GM23338 (cell line): ENCODE results near the gene PEAR1. TPM values are rescaled to one million over a fixed set of nuclear protein-coding genes. Genes with fewer than 3 reads are reported as not detected.

Experiments
- ATAC-seq: fragments of 200-7000 bp; cut with Tn5 transposase; 3 replicates; pipeline ENCODE4 v1.9.1; 2020
- DNase-seq: peaks from one replicate; pipeline ENCODE4 v3.0.0-alpha.2; 2015; ENCODE audit warnings: low spot score
- H2AFZ ChIP-seq: fragments of 200-600 bp; sonication (generic); 2 replicates; pipeline ENCODE4 v1.8.0; 2016; ENCODE audit warnings: antibody characterized with exemption, mild to moderate bottlenecking, moderate library complexity
- H3F3A ChIP-seq: fragments of 200-600 bp; sonication (generic); replicated peaks from 2 replicates; pipeline ENCODE4 v1.8.0; 2017; ENCODE audit warnings: antibody characterized with exemption, mixed run types, low read depth
- H3K27ac ChIP-seq: fragments of 200-600 bp; sonication (generic); 2 replicates; pipeline ENCODE4 v1.6.1; 2016; ENCODE audit warnings: low read depth
- H3K27me3 ChIP-seq: fragments of 200-600 bp; sonication (generic); 2 replicates; pipeline ENCODE4 v1.8.0; 2016; ENCODE audit warnings: mild to moderate bottlenecking, mixed run types, moderate library complexity; ENCODE audit not compliant: insufficient read depth
- H3K36me3 ChIP-seq: fragments of 200-600 bp; sonication (generic); 2 replicates; pipeline ENCODE4 v1.8.0; 2016; ENCODE audit warnings: mild to moderate bottlenecking; ENCODE audit not compliant: insufficient read depth
- H3K4me1 ChIP-seq: fragments of 200-600 bp; sonication (generic); 2 replicates; pipeline ENCODE4 v1.8.0; 2016; ENCODE audit warnings: mild to moderate bottlenecking, moderate library complexity; ENCODE audit not compliant: insufficient read depth
- H3K4me2 ChIP-seq: fragments of 200-600 bp; sonication (generic); 2 replicates; pipeline ENCODE4 v1.7.1; 2017; ENCODE audit warnings: mixed run types
- H3K4me3 ChIP-seq: fragments of 200-600 bp; sonication (generic); 2 replicates; pipeline ENCODE4 v1.6.1; 2016; ENCODE audit warnings: mixed run types
- H3K79me2 ChIP-seq: fragments of 200-600 bp; sonication (generic); replicated peaks from 2 replicates; pipeline ENCODE4 v1.8.0; 2017; ENCODE audit warnings: mild to moderate bottlenecking; ENCODE audit not compliant: insufficient read depth
- H3K9me2 ChIP-seq: fragments of 200-600 bp; sonication (generic); 2 replicates; pipeline ENCODE4 v1.8.0; 2017; ENCODE audit not compliant: insufficient read depth
- H4K20me1 ChIP-seq: fragments of 200-600 bp; sonication (generic); replicated peaks from 2 replicates; pipeline ENCODE4 v1.8.0; 2017; ENCODE audit warnings: mild to moderate bottlenecking; ENCODE audit not compliant: insufficient read depth
- H3K27ac Mint-ChIP-seq: 2 replicates; pipeline ENCODE4 v1.8.0; 2020; ENCODE audit warnings: inconsistent platforms, mild to moderate bottlenecking, moderate library complexity, mixed read lengths
- H3K27me3 Mint-ChIP-seq: 3 replicates; pipeline ENCODE4 v1.8.0; 2022; ENCODE audit warnings: low read depth, mild to moderate bottlenecking, moderate library complexity, mixed read lengths, inconsistent platforms; ENCODE audit not compliant: insufficient read depth, poor library complexity
- H3K36me3 Mint-ChIP-seq: 3 replicates; pipeline ENCODE4 v1.8.0; 2021; ENCODE audit warnings: low read depth, mild to moderate bottlenecking, inconsistent platforms, moderate library complexity, mixed read lengths
- H3K4me1 Mint-ChIP-seq: 3 replicates; pipeline ENCODE4 v1.8.0; 2020; ENCODE audit warnings: mild to moderate bottlenecking, inconsistent platforms, mixed read lengths
- H3K4me3 Mint-ChIP-seq: 3 replicates; pipeline ENCODE4 v1.8.0; 2021; ENCODE audit warnings: moderate library complexity, mild to moderate bottlenecking, inconsistent platforms, mixed read lengths
- H3K9me3 Mint-ChIP-seq: 3 replicates; pipeline ENCODE4 v1.8.0; 2020; ENCODE audit warnings: moderate library complexity, mild to moderate bottlenecking, inconsistent platforms, mixed read lengths
- CREB1 ChIP-seq: fragments of 250-450 bp; sonication (Bioruptor Pico); IDR thresholded peaks from 2 replicates; pipeline ENCODE4 v1.5.0; 2020; ENCODE audit warnings: low read depth, mild to moderate bottlenecking, moderate library complexity
- EZH2 ChIP-seq: fragments of 200-600 bp; sonication (generic); IDR thresholded peaks from one replicate; pipeline ENCODE4 v1.8.0; 2017; ENCODE audit warnings: antibody characterized with exemption, mild to moderate bottlenecking, low read depth; ENCODE audit not compliant: unreplicated experiment
- EZH2phosphoT487 ChIP-seq: fragments of 200-600 bp; sonication (generic); IDR thresholded peaks from one replicate; pipeline ENCODE4 v1.8.1; 2018; ENCODE audit warnings: antibody characterized with exemption; ENCODE audit not compliant: unreplicated experiment
- JUNB ChIP-seq: IDR thresholded peaks from one replicate; pipeline ENCODE4 v1.6.1; 2016; ENCODE audit warnings: antibody characterized with exemption; ENCODE audit not compliant: unreplicated experiment
- NANOG ChIP-seq: IDR thresholded peaks from 2 replicates; pipeline ENCODE4 v1.6.1; 2016; ENCODE audit warnings: antibody characterized with exemption, borderline replicate concordance
- POLR2AphosphoS5 ChIP-seq: IDR thresholded peaks from 2 replicates; pipeline ENCODE4 v1.6.1; 2016; ENCODE audit warnings: antibody characterized with exemption, low read depth
- STAT1 ChIP-seq: IDR thresholded peaks from one replicate; pipeline ENCODE4 v1.6.1; 2016; ENCODE audit warnings: antibody characterized with exemption; ENCODE audit not compliant: unreplicated experiment
- ZNF114 ChIP-seq: fragments of 250-450 bp; sonication (Bioruptor Pico); IDR thresholded peaks from 2 replicates; pipeline ENCODE4 v1.5.0; 2020; ENCODE audit warnings: mild to moderate bottlenecking, moderate library complexity
- ZNF331 ChIP-seq: fragments of 250-450 bp; sonication (Bioruptor Pico); IDR thresholded peaks from 2 replicates; pipeline ENCODE4 v1.5.0; 2020; ENCODE audit warnings: low read depth, mild to moderate bottlenecking, moderate library complexity
- polyA plus RNA-seq: library from polyadenylated mRNA; unstranded; fragments of >200 nt; fragmentation: Nextera tagmentation; extraction: Ambion mirVana; gene quantifications from 2 replicates; pipeline ENCODE4 v1.2.1, GENCODE V29; 2016
- total RNA-seq: library from RNA; depleted of rRNA; stranded (reverse); fragments of >200 nt; shearing (Covaris generic); gene quantifications from 2 replicates; pipeline ENCODE4 v1.2.3, GENCODE V29; 2014
- TF ChIP-seq, protein P1 (sequence below), 2 experiments: fragments of 200-600 bp in 1 of 2; sonication (generic) in 1 of 2; conservative IDR thresholded peaks; 2 replicates each; pipeline versions ENCODE4 v1.5.1 to v1.6.1; 2016 to 2017; ENCODE audit warnings: antibody characterized with exemption in 2 of 2, low read depth in 2 of 2, mild to moderate bottlenecking in 2 of 2, moderate library complexity in 1 of 2
- TF ChIP-seq, protein P2 (sequence below): IDR thresholded peaks from one replicate; pipeline ENCODE4 v1.6.1; 2018; ENCODE audit warnings: antibody characterized with exemption; ENCODE audit not compliant: unreplicated experiment
- TF ChIP-seq, protein P3 (sequence below): IDR thresholded peaks from 2 replicates; pipeline ENCODE4 v1.6.1; 2016; ENCODE audit warnings: antibody characterized with exemption
- TF ChIP-seq, protein P4 (sequence below): fragments of 250-450 bp; sonication (Bioruptor Pico); IDR thresholded peaks from 2 replicates; pipeline ENCODE4 v1.5.0; 2020; ENCODE audit warnings: mild to moderate bottlenecking, moderate library complexity

PEAR1 gene
- total and polyA plus RNA-seq, 2 experiments from 2014 or later: 0.28 to 0.47 TPM

DNA sequence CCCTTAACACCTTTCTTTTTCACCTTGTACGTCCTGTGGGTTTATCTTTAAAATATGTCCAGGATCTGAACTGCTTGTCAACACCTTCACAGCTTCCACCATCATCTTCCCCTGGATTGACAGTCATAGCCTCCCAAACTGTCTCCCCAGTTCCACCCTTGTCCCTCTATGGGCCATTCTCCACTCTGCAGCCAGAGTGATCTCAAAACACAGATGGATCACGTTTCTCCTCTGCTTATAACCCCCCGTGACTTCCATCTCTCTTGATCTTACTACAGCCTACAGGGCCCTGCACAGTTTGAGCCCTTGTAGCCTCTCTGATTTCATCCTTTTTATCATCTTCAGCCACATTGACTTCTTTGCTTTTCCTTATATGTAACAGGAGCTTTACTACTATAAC, 38.9 kb upstream of the PEAR1 start:
- Histone ChIP-seq H3K4me1 (peaks cover 8% of the 10 kb centered on the region; the same call in 1 of the 2 replicates), H3F3A (no peaks in the 10 kb centered on the region), H3K9me2 (no peaks in the 10 kb centered on the region), H3K27me3 (peaks cover 97% of the 10 kb centered on the region), H3K27ac (no peak overlapping the region), H3K36me3 (no peaks in the 10 kb centered on the region), H4K20me1 (no peaks in the 10 kb centered on the region; the same call in 1 of the 2 replicates), H3K4me3 (no peak overlapping the region), H3K4me2 (no peak overlapping the region), H3K79me2 (no peaks in the 10 kb centered on the region), H2AFZ (no peak overlapping the region)
- ATAC-seq (no peak), DNase-seq (no peak)
- Mint-ChIP-seq H3K27ac (no peak overlapping the region), H3K9me3 (no peaks in the 10 kb centered on the region; the same call in 2 of the 3 replicates), H3K4me3 (no peak overlapping the region; the same call in 2 of the 3 replicates), H3K36me3 (no peaks in the 10 kb centered on the region), H3K27me3 (peaks cover 50% of the 10 kb centered on the region), H3K4me1 (peaks cover 18% of the 10 kb centered on the region)
- TF ChIP-seq, protein P1, sequence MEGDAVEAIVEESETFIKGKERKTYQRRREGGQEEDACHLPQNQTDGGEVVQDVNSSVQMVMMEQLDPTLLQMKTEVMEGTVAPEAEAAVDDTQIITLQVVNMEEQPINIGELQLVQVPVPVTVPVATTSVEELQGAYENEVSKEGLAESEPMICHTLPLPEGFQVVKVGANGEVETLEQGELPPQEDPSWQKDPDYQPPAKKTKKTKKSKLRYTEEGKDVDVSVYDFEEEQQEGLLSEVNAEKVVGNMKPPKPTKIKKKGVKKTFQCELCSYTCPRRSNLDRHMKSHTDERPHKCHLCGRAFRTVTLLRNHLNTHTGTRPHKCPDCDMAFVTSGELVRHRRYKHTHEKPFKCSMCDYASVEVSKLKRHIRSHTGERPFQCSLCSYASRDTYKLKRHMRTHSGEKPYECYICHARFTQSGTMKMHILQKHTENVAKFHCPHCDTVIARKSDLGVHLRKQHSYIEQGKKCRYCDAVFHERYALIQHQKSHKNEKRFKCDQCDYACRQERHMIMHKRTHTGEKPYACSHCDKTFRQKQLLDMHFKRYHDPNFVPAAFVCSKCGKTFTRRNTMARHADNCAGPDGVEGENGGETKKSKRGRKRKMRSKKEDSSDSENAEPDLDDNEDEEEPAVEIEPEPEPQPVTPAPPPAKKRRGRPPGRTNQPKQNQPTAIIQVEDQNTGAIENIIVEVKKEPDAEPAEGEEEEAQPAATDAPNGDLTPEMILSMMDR (conservative IDR thresholded peaks at IDR 0.05; ENCODE audit: low read depth in 2 of 2): no peak
- TF ChIP-seq STAT1 (no peak), POLR2AphosphoS5 (no peak), JUNB (no peak), EZH2phosphoT487 (no peak), ZNF114 (no peak), ZNF331 (CRISPR knock-in tag) (no peak), NANOG (no peak), EZH2 (no peak), CREB1 (CRISPR knock-in tag) (no peak)
- TF ChIP-seq, protein P2, sequence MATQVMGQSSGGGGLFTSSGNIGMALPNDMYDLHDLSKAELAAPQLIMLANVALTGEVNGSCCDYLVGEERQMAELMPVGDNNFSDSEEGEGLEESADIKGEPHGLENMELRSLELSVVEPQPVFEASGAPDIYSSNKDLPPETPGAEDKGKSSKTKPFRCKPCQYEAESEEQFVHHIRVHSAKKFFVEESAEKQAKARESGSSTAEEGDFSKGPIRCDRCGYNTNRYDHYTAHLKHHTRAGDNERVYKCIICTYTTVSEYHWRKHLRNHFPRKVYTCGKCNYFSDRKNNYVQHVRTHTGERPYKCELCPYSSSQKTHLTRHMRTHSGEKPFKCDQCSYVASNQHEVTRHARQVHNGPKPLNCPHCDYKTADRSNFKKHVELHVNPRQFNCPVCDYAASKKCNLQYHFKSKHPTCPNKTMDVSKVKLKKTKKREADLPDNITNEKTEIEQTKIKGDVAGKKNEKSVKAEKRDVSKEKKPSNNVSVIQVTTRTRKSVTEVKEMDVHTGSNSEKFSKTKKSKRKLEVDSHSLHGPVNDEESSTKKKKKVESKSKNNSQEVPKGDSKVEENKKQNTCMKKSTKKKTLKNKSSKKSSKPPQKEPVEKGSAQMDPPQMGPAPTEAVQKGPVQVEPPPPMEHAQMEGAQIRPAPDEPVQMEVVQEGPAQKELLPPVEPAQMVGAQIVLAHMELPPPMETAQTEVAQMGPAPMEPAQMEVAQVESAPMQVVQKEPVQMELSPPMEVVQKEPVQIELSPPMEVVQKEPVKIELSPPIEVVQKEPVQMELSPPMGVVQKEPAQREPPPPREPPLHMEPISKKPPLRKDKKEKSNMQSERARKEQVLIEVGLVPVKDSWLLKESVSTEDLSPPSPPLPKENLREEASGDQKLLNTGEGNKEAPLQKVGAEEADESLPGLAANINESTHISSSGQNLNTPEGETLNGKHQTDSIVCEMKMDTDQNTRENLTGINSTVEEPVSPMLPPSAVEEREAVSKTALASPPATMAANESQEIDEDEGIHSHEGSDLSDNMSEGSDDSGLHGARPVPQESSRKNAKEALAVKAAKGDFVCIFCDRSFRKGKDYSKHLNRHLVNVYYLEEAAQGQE: no peak
- TF ChIP-seq, protein P3, sequence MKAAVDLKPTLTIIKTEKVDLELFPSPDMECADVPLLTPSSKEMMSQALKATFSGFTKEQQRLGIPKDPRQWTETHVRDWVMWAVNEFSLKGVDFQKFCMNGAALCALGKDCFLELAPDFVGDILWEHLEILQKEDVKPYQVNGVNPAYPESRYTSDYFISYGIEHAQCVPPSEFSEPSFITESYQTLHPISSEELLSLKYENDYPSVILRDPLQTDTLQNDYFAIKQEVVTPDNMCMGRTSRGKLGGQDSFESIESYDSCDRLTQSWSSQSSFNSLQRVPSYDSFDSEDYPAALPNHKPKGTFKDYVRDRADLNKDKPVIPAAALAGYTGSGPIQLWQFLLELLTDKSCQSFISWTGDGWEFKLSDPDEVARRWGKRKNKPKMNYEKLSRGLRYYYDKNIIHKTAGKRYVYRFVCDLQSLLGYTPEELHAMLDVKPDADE: no peak
- TF ChIP-seq, protein P4, sequence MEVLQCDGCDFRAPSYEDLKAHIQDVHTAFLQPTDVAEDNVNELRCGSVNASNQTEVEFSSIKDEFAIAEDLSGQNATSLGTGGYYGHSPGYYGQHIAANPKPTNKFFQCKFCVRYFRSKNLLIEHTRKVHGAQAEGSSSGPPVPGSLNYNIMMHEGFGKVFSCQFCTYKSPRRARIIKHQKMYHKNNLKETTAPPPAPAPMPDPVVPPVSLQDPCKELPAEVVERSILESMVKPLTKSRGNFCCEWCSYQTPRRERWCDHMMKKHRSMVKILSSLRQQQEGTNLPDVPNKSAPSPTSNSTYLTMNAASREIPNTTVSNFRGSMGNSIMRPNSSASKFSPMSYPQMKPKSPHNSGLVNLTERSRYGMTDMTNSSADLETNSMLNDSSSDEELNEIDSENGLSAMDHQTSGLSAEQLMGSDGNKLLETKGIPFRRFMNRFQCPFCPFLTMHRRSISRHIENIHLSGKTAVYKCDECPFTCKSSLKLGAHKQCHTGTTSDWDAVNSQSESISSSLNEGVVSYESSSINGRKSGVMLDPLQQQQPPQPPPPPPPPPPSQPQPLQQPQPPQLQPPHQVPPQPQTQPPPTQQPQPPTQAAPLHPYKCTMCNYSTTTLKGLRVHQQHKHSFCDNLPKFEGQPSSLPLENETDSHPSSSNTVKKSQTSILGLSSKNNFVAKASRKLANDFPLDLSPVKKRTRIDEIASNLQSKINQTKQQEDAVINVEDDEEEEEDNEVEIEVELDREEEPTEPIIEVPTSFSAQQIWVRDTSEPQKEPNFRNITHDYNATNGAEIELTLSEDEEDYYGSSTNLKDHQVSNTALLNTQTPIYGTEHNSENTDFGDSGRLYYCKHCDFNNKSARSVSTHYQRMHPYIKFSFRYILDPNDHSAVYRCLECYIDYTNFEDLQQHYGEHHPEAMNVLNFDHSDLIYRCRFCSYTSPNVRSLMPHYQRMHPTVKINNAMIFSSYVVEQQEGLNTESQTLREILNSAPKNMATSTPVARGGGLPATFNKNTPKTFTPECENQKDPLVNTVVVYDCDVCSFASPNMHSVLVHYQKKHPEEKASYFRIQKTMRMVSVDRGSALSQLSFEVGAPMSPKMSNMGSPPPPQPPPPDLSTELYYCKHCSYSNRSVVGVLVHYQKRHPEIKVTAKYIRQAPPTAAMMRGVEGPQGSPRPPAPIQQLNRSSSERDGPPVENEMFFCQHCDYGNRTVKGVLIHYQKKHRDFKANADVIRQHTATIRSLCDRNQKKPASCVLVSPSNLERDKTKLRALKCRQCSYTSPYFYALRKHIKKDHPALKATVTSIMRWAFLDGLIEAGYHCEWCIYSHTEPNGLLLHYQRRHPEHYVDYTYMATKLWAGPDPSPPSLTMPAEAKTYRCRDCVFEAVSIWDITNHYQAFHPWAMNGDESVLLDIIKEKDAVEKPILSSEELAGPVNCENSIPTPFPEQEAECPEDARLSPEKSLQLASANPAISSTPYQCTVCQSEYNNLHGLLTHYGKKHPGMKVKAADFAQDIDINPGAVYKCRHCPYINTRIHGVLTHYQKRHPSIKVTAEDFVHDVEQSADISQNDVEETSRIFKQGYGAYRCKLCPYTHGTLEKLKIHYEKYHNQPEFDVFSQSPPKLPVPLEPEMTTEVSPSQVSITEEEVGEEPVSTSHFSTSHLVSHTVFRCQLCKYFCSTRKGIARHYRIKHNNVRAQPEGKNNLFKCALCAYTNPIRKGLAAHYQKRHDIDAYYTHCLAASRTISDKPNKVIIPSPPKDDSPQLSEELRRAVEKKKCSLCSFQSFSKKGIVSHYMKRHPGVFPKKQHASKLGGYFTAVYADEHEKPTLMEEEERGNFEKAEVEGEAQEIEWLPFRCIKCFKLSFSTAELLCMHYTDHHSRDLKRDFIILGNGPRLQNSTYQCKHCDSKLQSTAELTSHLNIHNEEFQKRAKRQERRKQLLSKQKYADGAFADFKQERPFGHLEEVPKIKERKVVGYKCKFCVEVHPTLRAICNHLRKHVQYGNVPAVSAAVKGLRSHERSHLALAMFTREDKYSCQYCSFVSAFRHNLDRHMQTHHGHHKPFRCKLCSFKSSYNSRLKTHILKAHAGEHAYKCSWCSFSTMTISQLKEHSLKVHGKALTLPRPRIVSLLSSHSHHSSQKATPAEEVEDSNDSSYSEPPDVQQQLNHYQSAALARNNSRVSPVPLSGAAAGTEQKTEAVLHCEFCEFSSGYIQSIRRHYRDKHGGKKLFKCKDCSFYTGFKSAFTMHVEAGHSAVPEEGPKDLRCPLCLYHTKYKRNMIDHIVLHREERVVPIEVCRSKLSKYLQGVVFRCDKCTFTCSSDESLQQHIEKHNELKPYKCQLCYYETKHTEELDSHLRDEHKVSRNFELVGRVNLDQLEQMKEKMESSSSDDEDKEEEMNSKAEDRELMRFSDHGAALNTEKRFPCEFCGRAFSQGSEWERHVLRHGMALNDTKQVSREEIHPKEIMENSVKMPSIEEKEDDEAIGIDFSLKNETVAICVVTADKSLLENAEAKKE (CRISPR knock-in tag): no peak
